K562 (cell line): ENCODE measurements around the gene NAA38. TPM values are rescaled to one million over a fixed set of nuclear protein-coding genes. Genes with fewer than 3 reads are reported as not detected.
A peak's percentile ranks its signal among the peaks of the same experiment; 100 is the strongest.

Source experiments
- BCOR ChIP-seq: fragments of 450-650 bp; IDR thresholded peaks from 2 replicates; pipeline ENCODE4 v1.6.1; 2016
- CBX2 ChIP-seq: fragments of 200-600 bp; sonication (generic); IDR thresholded peaks from one replicate; pipeline ENCODE4 v1.6.1; 2012; ENCODE audit warnings: mild to moderate bottlenecking, low read length, inconsistent platforms; ENCODE audit not compliant: insufficient read depth, poor library complexity, severe bottlenecking
- CEBPB ChIP-seq: fragments of 450-650 bp; IDR thresholded peaks from 2 replicates; pipeline ENCODE4 v1.6.1; 2016; ENCODE audit warnings: missing genetic modification characterization, missing compliant biosample characterization
- ESRRB ChIP-seq: fragments of 250-450 bp; sonication (Bioruptor Pico); IDR thresholded peaks from 2 replicates; pipeline ENCODE4 v1.5.0; 2020; ENCODE audit warnings: mild to moderate bottlenecking, moderate library complexity, borderline replicate concordance
- HEY1 ChIP-seq: fragments of 250-450 bp; sonication (Bioruptor Pico); IDR thresholded peaks from 2 replicates; pipeline ENCODE4 v1.5.0; 2020; ENCODE audit warnings: mild to moderate bottlenecking, moderate library complexity, borderline replicate concordance
- HMG20B ChIP-seq: fragments of 250-450 bp; sonication (Bioruptor Pico); IDR thresholded peaks from 2 replicates; pipeline ENCODE4 v1.5.0; 2021; ENCODE audit warnings: mild to moderate bottlenecking
- MCM3 ChIP-seq: fragments of 450-650 bp; IDR thresholded peaks from 2 replicates; pipeline ENCODE4 v1.6.1; 2016
- NCOA6 ChIP-seq: fragments of 450-650 bp; IDR thresholded peaks from 2 replicates; pipeline ENCODE4 v1.6.1; 2017; ENCODE audit warnings: mild to moderate bottlenecking
- RB1 ChIP-seq: fragments of 450-650 bp; IDR thresholded peaks from 2 replicates; pipeline ENCODE4 v1.6.1; 2017; ENCODE audit warnings: low read depth, mild to moderate bottlenecking
- ZNF143 ChIP-seq: sonication (generic); formaldehyde crosslinking; IDR thresholded peaks from 2 replicates; pipeline ENCODE4 v1.9.0; 2022; ENCODE audit warnings: mild to moderate bottlenecking, missing genetic modification reagents
- ZNF354B ChIP-seq: fragments of 250-450 bp; sonication (Bioruptor Pico); IDR thresholded peaks from 2 replicates; pipeline ENCODE4 v1.4.0; 2020
- ZNF551 ChIP-seq: fragments of 250-450 bp; sonication (Bioruptor Pico); IDR thresholded peaks from 2 replicates; pipeline ENCODE4 v1.5.0; 2021; ENCODE audit warnings: mild to moderate bottlenecking, moderate library complexity
- ZNF57 ChIP-seq: fragments of 450-650 bp; formaldehyde crosslinking; IDR thresholded peaks from 2 replicates; pipeline ENCODE4 v1.4.0; 2020; ENCODE audit warnings: mild to moderate bottlenecking, moderate library complexity
- polyA plus RNA-seq, 8 experiments: library from polyadenylated mRNA; depleted of rRNA in 4 of 8; stranded (reverse) in 5 of 8; unstranded in 3 of 8; fragments of >200 nt; fragmentation: Nextera tagmentation in 2 of 8; fragmentation: Illumina TruSeq in 1 of 8; extraction: Ambion mirVana in 2 of 8; extraction: Trizol in 1 of 8; gene quantifications; 2 replicates each; pipeline versions ENCODE4 v1.2.1 to v1.2.3, GENCODE V29; 2011 to 2014; ENCODE audit warnings: inconsistent platforms in 1 of 8, missing spikeins in 1 of 8
- total RNA-seq, 7 experiments: library from RNA; depleted of rRNA in 6 of 7; stranded (reverse); fragments of >200 nt in 6 of 7; fragmentation: Illumina TruSeq in 2 of 7; extraction: Trizol in 2 of 7; gene quantifications; 2 replicates each; pipeline versions ENCODE4 v1.2.1 to v1.2.3, GENCODE V29; 2011 to 2021; ENCODE audit warnings: low replicate concordance in 1 of 7
- TF ChIP-seq, protein P1 (sequence below): sonication (generic); formaldehyde crosslinking; IDR thresholded peaks from 2 replicates; pipeline ENCODE4 v1.8.0; 2022; ENCODE audit warnings: mild to moderate bottlenecking, missing genetic modification reagents
- TF ChIP-seq, protein P2 (sequence below): fragments of 250-450 bp; sonication (Bioruptor Pico); IDR thresholded peaks from 2 replicates; pipeline ENCODE4 v1.6.1; 2021; ENCODE audit warnings: mild to moderate bottlenecking
- TF ChIP-seq, protein P3 (sequence below): sonication (generic); formaldehyde crosslinking; IDR thresholded peaks from 2 replicates; pipeline ENCODE4 v1.5.0; 2020; ENCODE audit warnings: missing genetic modification reagents
- TF ChIP-seq, protein P4 (sequence below): fragments of 250-450 bp; sonication (Bioruptor Pico); IDR thresholded peaks from 2 replicates; pipeline ENCODE4 v1.5.0; 2021; ENCODE audit warnings: mild to moderate bottlenecking, borderline replicate concordance
- TF ChIP-seq, protein P5 (sequence below): sonication (generic); formaldehyde crosslinking; IDR thresholded peaks from 2 replicates; pipeline ENCODE4 v1.8.1; 2023; ENCODE audit warnings: mild to moderate bottlenecking, missing genetic modification reagents

Gene NAA38
- total and polyA plus RNA-seq, 9 of the 15 experiments (the other 6 are each of a cell fraction or from before 2014, with no cell fraction given), result 16.4 to 99.8 (median 57.3) TPM

DNA sequence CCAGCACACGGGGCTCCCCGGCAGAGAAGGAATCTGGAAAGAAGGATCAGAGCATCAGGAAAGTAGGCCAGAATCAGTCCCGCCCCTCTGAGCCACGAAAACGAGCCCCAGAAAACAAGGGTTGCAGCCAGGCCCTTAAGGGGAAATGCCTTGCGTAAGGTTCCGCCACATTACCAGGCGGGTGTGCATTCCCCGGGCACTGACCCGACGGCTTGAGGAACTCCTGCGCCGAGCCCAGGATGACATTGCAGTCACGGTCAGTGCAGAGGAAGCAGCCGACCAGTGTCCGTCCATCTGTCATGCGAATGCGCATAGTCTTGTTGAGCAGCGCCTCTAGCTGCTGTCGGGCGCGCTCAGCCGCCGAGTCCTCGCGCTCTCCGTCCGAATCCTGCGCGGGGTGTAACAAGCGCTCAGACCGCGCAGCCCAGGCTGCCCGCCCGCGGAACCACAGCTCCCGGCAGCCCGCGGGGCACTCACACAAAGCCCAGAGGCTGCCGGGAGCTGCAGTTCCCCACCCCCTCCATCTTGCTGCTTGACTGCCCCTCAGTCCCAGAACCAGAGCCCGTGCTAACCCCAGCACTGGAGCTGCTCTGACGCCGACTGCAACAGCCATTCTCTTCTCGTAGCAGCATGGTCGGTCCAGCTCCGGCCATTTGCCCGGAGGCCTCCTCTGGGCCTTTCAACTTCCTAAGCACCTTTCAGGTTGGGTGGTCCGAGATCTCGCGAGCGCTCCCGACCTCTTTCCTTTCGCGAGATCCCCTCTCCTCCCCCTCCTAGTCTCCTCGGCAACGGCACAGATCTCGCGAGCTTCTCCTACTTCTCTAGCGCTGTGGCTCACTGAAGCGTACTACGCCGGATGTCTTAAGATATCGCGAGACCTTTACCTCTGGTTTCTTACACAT is at the start of gene NAA38 (continued):
- TF ChIP-seq ZNF57 (CRISPR knock-in tag) (no peak), RB1 (peak; percentile 67; the same call in 1 of the 2 replicates), ESRRB (CRISPR knock-in tag) (no peak), CEBPB (no peak; the same call in 1 of the 2 replicates), MCM3 (no peak), CBX2 (no peak), NCOA6 (no peak), ZNF354B (CRISPR knock-in tag) (no peak), BCOR (no peak), HMG20B (no peak), HEY1 (CRISPR knock-in tag) (no peak), ZNF143 (CRISPR knock-in tag) (peak; percentile 88), ZNF551 (CRISPR knock-in tag) (no peak)
- TF ChIP-seq, protein P1, sequence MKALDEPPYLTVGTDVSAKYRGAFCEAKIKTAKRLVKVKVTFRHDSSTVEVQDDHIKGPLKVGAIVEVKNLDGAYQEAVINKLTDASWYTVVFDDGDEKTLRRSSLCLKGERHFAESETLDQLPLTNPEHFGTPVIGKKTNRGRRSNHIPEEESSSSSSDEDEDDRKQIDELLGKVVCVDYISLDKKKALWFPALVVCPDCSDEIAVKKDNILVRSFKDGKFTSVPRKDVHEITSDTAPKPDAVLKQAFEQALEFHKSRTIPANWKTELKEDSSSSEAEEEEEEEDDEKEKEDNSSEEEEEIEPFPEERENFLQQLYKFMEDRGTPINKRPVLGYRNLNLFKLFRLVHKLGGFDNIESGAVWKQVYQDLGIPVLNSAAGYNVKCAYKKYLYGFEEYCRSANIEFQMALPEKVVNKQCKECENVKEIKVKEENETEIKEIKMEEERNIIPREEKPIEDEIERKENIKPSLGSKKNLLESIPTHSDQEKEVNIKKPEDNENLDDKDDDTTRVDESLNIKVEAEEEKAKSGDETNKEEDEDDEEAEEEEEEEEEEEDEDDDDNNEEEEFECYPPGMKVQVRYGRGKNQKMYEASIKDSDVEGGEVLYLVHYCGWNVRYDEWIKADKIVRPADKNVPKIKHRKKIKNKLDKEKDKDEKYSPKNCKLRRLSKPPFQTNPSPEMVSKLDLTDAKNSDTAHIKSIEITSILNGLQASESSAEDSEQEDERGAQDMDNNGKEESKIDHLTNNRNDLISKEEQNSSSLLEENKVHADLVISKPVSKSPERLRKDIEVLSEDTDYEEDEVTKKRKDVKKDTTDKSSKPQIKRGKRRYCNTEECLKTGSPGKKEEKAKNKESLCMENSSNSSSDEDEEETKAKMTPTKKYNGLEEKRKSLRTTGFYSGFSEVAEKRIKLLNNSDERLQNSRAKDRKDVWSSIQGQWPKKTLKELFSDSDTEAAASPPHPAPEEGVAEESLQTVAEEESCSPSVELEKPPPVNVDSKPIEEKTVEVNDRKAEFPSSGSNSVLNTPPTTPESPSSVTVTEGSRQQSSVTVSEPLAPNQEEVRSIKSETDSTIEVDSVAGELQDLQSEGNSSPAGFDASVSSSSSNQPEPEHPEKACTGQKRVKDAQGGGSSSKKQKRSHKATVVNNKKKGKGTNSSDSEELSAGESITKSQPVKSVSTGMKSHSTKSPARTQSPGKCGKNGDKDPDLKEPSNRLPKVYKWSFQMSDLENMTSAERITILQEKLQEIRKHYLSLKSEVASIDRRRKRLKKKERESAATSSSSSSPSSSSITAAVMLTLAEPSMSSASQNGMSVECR (CRISPR knock-in tag), result peak; percentile 16; the same call in 1 of the 2 replicates
- TF ChIP-seq, protein P2, sequence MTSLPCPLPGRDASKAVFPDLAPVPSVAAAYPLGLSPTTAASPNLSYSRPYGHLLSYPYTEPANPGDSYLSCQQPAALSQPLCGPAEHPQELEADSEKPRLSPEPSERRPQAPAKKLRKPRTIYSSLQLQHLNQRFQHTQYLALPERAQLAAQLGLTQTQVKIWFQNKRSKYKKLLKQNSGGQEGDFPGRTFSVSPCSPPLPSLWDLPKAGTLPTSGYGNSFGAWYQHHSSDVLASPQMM (CRISPR knock-in tag), result no peak
- TF ChIP-seq, protein P3, sequence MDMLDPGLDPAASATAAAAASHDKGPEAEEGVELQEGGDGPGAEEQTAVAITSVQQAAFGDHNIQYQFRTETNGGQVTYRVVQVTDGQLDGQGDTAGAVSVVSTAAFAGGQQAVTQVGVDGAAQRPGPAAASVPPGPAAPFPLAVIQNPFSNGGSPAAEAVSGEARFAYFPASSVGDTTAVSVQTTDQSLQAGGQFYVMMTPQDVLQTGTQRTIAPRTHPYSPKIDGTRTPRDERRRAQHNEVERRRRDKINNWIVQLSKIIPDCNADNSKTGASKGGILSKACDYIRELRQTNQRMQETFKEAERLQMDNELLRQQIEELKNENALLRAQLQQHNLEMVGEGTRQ, result no peak
- TF ChIP-seq, protein P4, sequence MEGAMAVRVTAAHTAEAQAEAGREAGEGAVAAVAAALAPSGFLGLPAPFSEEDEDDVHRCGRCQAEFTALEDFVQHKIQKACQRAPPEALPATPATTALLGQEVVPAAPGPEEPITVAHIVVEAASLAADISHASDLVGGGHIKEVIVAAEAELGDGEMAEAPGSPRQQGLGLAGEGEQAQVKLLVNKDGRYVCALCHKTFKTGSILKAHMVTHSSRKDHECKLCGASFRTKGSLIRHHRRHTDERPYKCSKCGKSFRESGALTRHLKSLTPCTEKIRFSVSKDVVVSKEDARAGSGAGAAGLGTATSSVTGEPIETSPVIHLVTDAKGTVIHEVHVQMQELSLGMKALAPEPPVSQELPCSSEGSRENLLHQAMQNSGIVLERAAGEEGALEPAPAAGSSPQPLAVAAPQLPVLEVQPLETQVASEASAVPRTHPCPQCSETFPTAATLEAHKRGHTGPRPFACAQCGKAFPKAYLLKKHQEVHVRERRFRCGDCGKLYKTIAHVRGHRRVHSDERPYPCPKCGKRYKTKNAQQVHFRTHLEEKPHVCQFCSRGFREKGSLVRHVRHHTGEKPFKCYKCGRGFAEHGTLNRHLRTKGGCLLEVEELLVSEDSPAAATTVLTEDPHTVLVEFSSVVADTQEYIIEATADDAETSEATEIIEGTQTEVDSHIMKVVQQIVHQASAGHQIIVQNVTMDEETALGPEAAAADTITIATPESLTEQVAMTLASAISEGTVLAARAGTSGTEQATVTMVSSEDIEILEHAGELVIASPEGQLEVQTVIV (CRISPR knock-in tag), result no peak
- TF ChIP-seq, protein P5, sequence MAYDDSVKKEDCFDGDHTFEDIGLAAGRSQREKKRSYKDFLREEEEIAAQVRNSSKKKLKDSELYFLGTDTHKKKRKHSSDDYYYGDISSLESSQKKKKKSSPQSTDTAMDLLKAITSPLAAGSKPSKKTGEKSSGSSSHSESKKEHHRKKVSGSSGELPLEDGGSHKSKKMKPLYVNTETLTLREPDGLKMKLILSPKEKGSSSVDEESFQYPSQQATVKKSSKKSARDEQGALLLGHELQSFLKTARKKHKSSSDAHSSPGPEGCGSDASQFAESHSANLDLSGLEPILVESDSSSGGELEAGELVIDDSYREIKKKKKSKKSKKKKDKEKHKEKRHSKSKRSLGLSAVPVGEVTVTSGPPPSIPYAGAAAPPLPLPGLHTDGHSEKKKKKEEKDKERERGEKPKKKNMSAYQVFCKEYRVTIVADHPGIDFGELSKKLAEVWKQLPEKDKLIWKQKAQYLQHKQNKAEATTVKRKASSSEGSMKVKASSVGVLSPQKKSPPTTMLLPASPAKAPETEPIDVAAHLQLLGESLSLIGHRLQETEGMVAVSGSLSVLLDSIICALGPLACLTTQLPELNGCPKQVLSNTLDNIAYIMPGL (CRISPR knock-in tag), result no peak
